Brain microvascular endothelial cell (primary cell): ENCODE results near the gene HOXD3.

Experiments used
- DNase-seq: peaks from one replicate; pipeline ENCODE4 v3.0.0-alpha.2; 2020
- H3K27ac ChIP-seq: fragments of 250-450 bp; sonication (Bioruptor Pico); 2 replicates; pipeline ENCODE4 v1.5.1; 2020; ENCODE audit warnings: mild to moderate bottlenecking, moderate library complexity
- H3K27me3 ChIP-seq: fragments of 250-450 bp; sonication (Bioruptor Pico); replicated peaks from 2 replicates; pipeline ENCODE4 v1.5.1; 2020; ENCODE audit warnings: mild to moderate bottlenecking
- H3K36me3 ChIP-seq: fragments of 250-450 bp; sonication (Bioruptor Pico); replicated peaks from 2 replicates; pipeline ENCODE4 v1.5.1; 2020; ENCODE audit warnings: mild to moderate bottlenecking
- H3K4me3 ChIP-seq: 2 replicates; pipeline ENCODE4 v1.5.1; 2011; ENCODE audit warnings: low read depth, mild to moderate bottlenecking, control low read depth, low read length, moderate library complexity
- CTCF ChIP-seq: IDR thresholded peaks from 2 replicates; pipeline ENCODE4 v1.5.1; 2011; ENCODE audit warnings: low read depth, mild to moderate bottlenecking, moderate library complexity, low read length, control low read depth, inconsistent platforms; ENCODE audit errors: missing control alignments
- in situ Hi-C: cut with HindIII; loops from 2 replicates; pipeline ENCODE4 v1.10.0; 2017; ENCODE audit warnings: low sequenced_read_pairs, low pct_ligation_motif_present

HOXD3 gene

GRCh38 chr2:176188774-176189680, 31.9 kb downstream of the HOXD3 start:
- H3K36me3 ChIP-seq: no peaks in the 10 kb centered on the region
- peak overlapping the region; percentile 46 for H3K4me3 ChIP-seq
- TF ChIP-seq CTCF: no peak
- DNase-seq: no peak
- in situ Hi-C loops: no loop called here
- no peak overlapping the region for H3K27ac ChIP-seq
- peaks cover 60% of the 10 kb centered on the region for H3K27me3 ChIP-seq

GRCh38 chr2:176189681-176190641, 32.9 kb downstream of the HOXD3 start:
- Histone ChIP-seq H3K27ac (no peak overlapping the region), H3K36me3 (no peaks in the 10 kb centered on the region), H3K27me3 (peaks cover 60% of the 10 kb centered on the region), H3K4me3 (no peak overlapping the region)
- no peak for TF ChIP-seq CTCF
- no peak for DNase-seq
- in situ Hi-C loops: no loop called here

GRCh38 chr2:176192351-176192750, 35.2 kb downstream of the HOXD3 start:
- no peak for DNase-seq
- Histone ChIP-seq H3K36me3 (no peaks in the 10 kb centered on the region), H3K27me3 (peaks cover 43% of the 10 kb centered on the region), H3K27ac (no peak overlapping the region), H3K4me3 (no peak overlapping the region)
- TF ChIP-seq CTCF: no peak
- in situ Hi-C loops: no loop called here

GRCh38 chr2:176193048-176193447, 35.9 kb downstream of the HOXD3 start:
- in situ Hi-C loops: no loop called here
- DNase-seq: no peak
- TF ChIP-seq CTCF: no peak
- Histone ChIP-seq H3K27ac (no peak overlapping the region), H3K36me3 (no peaks in the 10 kb centered on the region), H3K27me3 (peaks cover 36% of the 10 kb centered on the region), H3K4me3 (no peak overlapping the region)

GRCh38 chr2:176199902-176200301, 42.8 kb downstream of the HOXD3 start:
- no peak overlapping the region for H3K27ac ChIP-seq
- no peak for TF ChIP-seq CTCF
- H3K4me3 ChIP-seq: no peak overlapping the region
- DNase-seq: no peak
- H3K27me3 ChIP-seq: no peaks in the 10 kb centered on the region
- H3K36me3 ChIP-seq: no peaks in the 10 kb centered on the region
- in situ Hi-C loops: no loop called here
